ENCODE data around the gene C8G. TPM values are rescaled to one million over a fixed set of nuclear protein-coding genes. Genes with fewer than 3 reads are reported as not detected.

The C8G gene
- total RNA-seq, 1 donor from 2014 or later: 1.5 TPM

- no peaks in the 10 kb centered on the region for H3K9me3 Mint-ChIP-seq
- peaks cover 37% of the 10 kb centered on the region for H3K36me3 Mint-ChIP-seq (ENCODE audit: low read depth)
- H3K4me3 Mint-ChIP-seq: no peak overlapping the region
- intact Hi-C loops (cut with micrococcal nuclease): no loop called here
- H3K27me3 Mint-ChIP-seq (ENCODE audit: insufficient read depth): no peaks in the 10 kb centered on the region
- peaks cover 8% of the 10 kb centered on the region for H3K4me1 Mint-ChIP-seq (ENCODE audit: low read depth)
- peak overlapping the region; percentile 34 for H3K27ac Mint-ChIP-seq
- no peak for DNase-seq (ENCODE audit: low spot score)
Measured at GRCh38 chr9:136910197-136910900, 34.7 kb upstream of the C8G start.

DNA sequence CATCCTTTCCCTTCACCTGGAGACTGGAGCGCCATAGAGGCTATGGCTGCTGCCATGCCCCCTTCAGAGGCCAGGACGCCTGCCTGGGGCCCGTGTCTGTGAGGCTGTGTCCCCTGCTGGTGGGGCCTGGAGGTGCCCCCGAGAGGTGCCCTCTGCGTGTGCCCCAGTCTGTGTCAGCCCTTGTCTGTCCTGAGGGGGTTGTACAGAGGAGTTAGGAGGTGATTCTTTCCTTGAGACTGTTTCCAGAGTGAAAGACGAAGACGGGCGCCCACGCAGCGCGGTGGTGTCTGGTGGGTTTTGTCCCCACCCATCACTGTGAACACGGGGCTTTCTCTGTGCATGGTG is 34.2 kb upstream of the C8G start:
- Mint-ChIP-seq H3K27me3 (ENCODE audit: insufficient read depth) (no peaks in the 10 kb centered on the region), H3K9me3 (no peaks in the 10 kb centered on the region), H3K4me3 (no peak overlapping the region), H3K4me1 (ENCODE audit: low read depth) (peaks cover 4% of the 10 kb centered on the region), H3K36me3 (ENCODE audit: low read depth) (peaks cover 34% of the 10 kb centered on the region), H3K27ac (peak overlapping the region; percentile 34)
- DNase-seq (ENCODE audit: low spot score): no peak
- intact Hi-C loops (cut with micrococcal nuclease): no loop called here

DNA sequence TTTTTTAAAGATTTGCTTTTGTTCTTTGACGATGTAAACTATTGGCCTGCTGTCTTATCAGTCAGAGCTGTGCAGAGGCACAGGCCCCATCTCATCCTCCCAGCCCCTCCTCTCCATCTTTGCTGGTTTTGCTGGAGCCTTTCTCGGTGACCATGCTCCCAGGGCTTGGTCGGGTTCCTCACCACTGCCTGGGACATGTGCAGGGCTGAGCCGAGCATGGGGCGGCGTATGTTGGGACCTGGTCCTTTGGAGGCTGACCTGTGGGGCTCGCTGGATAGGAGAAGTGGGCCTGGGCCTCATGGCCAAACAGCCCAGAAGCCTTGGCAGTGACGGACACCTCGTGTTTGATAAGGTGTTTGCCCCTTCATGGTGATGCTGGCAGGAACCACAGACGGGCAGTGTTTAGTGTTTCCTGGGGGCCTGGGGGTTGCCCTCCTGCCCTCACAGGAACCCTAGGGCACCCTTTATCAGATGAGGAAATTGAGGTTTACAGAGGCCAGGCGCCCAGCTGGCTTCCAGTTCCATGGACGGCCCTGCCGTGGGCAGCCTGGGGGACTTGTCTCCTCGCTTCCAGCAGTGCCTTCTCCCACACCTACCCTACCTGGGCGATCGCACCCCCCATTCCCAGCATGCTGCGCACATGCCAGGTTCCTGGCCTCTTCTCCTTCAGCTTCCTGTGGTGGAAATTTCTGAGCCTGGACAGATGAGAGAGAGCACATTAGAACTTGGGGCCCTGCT is 31.2 kb upstream of the C8G start:
- Mint-ChIP-seq H3K9me3 (no peaks in the 10 kb centered on the region), H3K27me3 (ENCODE audit: insufficient read depth) (no peaks in the 10 kb centered on the region), H3K27ac (no peak overlapping the region), H3K4me1 (ENCODE audit: low read depth) (no peaks in the 10 kb centered on the region), H3K4me3 (no peak overlapping the region), H3K36me3 (ENCODE audit: low read depth) (peaks cover 38% of the 10 kb centered on the region)
- intact Hi-C loops (cut with micrococcal nuclease): no loop called here
- no peak for DNase-seq (ENCODE audit: low spot score)

- no peak for DNase-seq (ENCODE audit: low spot score)
- peaks cover 41% of the 10 kb centered on the region for H3K36me3 Mint-ChIP-seq (ENCODE audit: low read depth)
- no peaks in the 10 kb centered on the region for H3K9me3 Mint-ChIP-seq
- H3K4me1 Mint-ChIP-seq (ENCODE audit: low read depth): no peaks in the 10 kb centered on the region
- no peak overlapping the region for H3K4me3 Mint-ChIP-seq
- H3K27ac Mint-ChIP-seq: no peak overlapping the region
- H3K27me3 Mint-ChIP-seq (ENCODE audit: insufficient read depth): no peaks in the 10 kb centered on the region
- intact Hi-C loops (cut with micrococcal nuclease): no loop called here
Measured at GRCh38 chr9:136915632-136916329, 29.3 kb upstream of the C8G start.

DNA sequence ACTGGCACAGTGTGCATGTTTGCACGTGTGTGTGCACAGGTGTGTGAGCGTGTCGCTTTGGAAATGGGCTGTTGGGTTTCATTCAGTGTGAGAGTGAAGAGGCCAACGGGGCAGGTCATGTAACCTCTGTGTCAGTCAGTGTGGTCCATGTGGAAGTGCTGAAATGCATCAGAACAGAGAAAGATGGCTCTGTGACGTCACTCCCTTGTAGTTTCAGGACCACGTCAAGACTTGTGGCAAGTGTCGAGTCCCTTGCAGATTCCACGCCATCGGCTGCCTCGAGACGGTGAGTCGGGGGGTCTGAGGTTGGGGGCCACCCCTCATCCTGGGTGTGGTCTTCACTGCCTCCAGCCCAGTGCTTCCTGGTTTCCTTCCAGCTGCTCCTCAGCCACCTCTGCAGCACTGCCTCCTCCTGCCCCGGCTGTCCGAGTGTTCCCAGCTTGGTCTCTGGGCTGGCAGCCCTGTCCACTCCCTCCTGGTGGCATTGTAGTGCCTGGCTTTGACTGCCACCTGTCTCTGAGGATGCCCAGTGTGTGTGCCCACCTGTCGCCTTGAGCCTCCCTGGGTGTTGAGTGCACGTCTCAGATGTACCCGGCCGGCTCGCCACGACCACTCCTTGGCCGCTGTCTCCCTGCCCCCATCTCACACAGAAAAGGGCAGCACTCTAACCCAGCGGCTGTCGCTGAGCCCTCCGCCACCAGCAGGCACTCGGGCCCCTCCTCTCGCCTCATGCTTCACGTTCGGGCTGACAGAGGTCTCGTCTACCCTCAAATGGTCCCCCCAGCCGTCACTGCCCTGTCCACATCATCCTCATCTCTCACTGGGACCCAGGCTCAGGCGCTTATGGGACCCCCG is 28.5 kb upstream of the C8G start:
- no peak for DNase-seq (ENCODE audit: low spot score)
- H3K27ac Mint-ChIP-seq: no peak overlapping the region
- H3K4me3 Mint-ChIP-seq: no peak overlapping the region
- no peaks in the 10 kb centered on the region for H3K4me1 Mint-ChIP-seq (ENCODE audit: low read depth)
- no peaks in the 10 kb centered on the region for H3K9me3 Mint-ChIP-seq
- H3K36me3 Mint-ChIP-seq (ENCODE audit: low read depth): peaks cover 40% of the 10 kb centered on the region
- no peaks in the 10 kb centered on the region for H3K27me3 Mint-ChIP-seq (ENCODE audit: insufficient read depth)
- intact Hi-C loops (cut with micrococcal nuclease): no loop called here

GRCh38 chr9:136917902-136918301 is 27.1 kb upstream of the C8G start:
- no peak for DNase-seq (ENCODE audit: low spot score)
- H3K9me3 Mint-ChIP-seq: no peaks in the 10 kb centered on the region
- no peaks in the 10 kb centered on the region for H3K4me1 Mint-ChIP-seq (ENCODE audit: low read depth)
- no peak overlapping the region for H3K27ac Mint-ChIP-seq
- no peak overlapping the region for H3K4me3 Mint-ChIP-seq
- intact Hi-C loops (cut with micrococcal nuclease): no loop called here
- no peaks in the 10 kb centered on the region for H3K27me3 Mint-ChIP-seq (ENCODE audit: insufficient read depth)
- H3K36me3 Mint-ChIP-seq (ENCODE audit: low read depth): peaks cover 46% of the 10 kb centered on the region

DNA sequence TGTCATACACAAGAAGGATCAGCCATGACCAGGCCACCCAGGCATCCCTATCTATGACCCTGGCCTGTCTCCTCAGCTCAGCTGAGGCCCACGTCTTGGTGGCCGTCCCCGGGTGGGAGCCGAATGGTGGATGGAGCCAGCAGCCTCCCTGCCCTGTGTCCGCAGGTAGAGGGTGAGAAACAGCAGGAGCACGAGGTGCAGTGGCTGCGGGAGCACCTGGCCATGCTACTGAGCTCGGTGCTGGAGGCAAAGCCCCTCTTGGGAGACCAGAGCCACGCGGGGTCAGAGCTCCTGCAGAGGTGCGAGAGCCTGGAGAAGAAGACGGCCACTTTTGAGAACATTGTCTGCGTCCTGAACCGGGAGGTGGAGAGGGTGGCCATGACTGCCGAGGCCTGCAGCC is 25.0 kb upstream of the C8G start:
- Mint-ChIP-seq H3K27ac (no peak overlapping the region), H3K27me3 (ENCODE audit: insufficient read depth) (no peaks in the 10 kb centered on the region), H3K36me3 (ENCODE audit: low read depth) (peaks cover 42% of the 10 kb centered on the region), H3K4me3 (no peak overlapping the region), H3K4me1 (ENCODE audit: low read depth) (no peaks in the 10 kb centered on the region), H3K9me3 (no peaks in the 10 kb centered on the region)
- intact Hi-C loops (cut with micrococcal nuclease): no loop called here
- DNase-seq (ENCODE audit: low spot score): no peak

GRCh38 chr9:136920734-136921231 is 24.3 kb upstream of the C8G start:
- intact Hi-C loops (cut with micrococcal nuclease): no loop called here
- H3K4me1 Mint-ChIP-seq (ENCODE audit: low read depth): no peaks in the 10 kb centered on the region
- no peaks in the 10 kb centered on the region for H3K27me3 Mint-ChIP-seq (ENCODE audit: insufficient read depth)
- H3K9me3 Mint-ChIP-seq: no peaks in the 10 kb centered on the region
- H3K36me3 Mint-ChIP-seq (ENCODE audit: low read depth): peaks cover 42% of the 10 kb centered on the region
- no peak overlapping the region for H3K4me3 Mint-ChIP-seq
- no peak for DNase-seq (ENCODE audit: low spot score)
- H3K27ac Mint-ChIP-seq: no peak overlapping the region

GRCh38 chr9:136921307-136921706 is 23.7 kb upstream of the C8G start:
- Mint-ChIP-seq H3K27ac (no peak overlapping the region), H3K4me3 (no peak overlapping the region), H3K4me1 (ENCODE audit: low read depth) (no peaks in the 10 kb centered on the region), H3K9me3 (no peaks in the 10 kb centered on the region), H3K27me3 (ENCODE audit: insufficient read depth) (no peaks in the 10 kb centered on the region), H3K36me3 (ENCODE audit: low read depth) (peaks cover 39% of the 10 kb centered on the region)
- no peak for DNase-seq (ENCODE audit: low spot score)
- intact Hi-C loops (cut with micrococcal nuclease): no loop called here

DNA sequence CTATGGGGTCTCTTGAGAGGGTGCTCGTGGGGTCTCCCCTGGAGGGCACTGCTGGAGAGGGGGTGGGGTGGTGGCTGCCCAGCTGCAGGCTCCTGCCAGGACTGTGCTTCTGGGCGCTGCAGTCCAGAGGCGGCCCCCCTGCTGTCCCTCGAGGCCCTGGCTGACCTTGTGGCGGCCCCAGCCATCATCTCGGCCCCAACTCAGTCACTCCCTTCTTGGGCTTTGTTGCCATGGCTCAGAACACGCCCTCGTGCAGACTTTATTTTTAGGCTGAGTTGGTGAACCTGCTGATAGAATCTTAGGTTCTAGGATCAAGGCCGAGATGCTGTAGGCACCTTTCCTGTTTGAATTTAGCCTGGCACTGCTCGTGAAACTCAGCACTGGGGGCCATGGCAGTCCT is 23.3 kb upstream of the C8G start:
- Mint-ChIP-seq H3K36me3 (ENCODE audit: low read depth) (peaks cover 38% of the 10 kb centered on the region), H3K4me3 (no peak overlapping the region), H3K9me3 (no peaks in the 10 kb centered on the region), H3K27ac (peak overlapping the region; percentile 29), H3K4me1 (ENCODE audit: low read depth) (no peaks in the 10 kb centered on the region), H3K27me3 (ENCODE audit: insufficient read depth) (no peaks in the 10 kb centered on the region)
- DNase-seq (ENCODE audit: low spot score): no peak
- intact Hi-C loops (cut with micrococcal nuclease): no loop called here

GRCh38 chr9:136922540-136922939 is 22.5 kb upstream of the C8G start:
- peaks cover 36% of the 10 kb centered on the region for H3K36me3 Mint-ChIP-seq (ENCODE audit: low read depth)
- DNase-seq (ENCODE audit: low spot score): no peak
- H3K4me3 Mint-ChIP-seq: no peak overlapping the region
- intact Hi-C loops (cut with micrococcal nuclease): no loop called here
- no peaks in the 10 kb centered on the region for H3K9me3 Mint-ChIP-seq
- H3K27me3 Mint-ChIP-seq (ENCODE audit: insufficient read depth): no peaks in the 10 kb centered on the region
- H3K27ac Mint-ChIP-seq: no peak overlapping the region
- peaks cover under 1% of the 10 kb centered on the region for H3K4me1 Mint-ChIP-seq (ENCODE audit: low read depth)

GRCh38 chr9:136923881-136924280 is 21.2 kb upstream of the C8G start:
- H3K36me3 Mint-ChIP-seq (ENCODE audit: low read depth): peaks cover 40% of the 10 kb centered on the region
- no peak for DNase-seq (ENCODE audit: low spot score)

More at GRCh38 chr9:136923881-136924280, 21.2 kb upstream of the C8G start:
- intact Hi-C loops (cut with micrococcal nuclease): no loop called here
- no peak overlapping the region for H3K27ac Mint-ChIP-seq
- no peak overlapping the region for H3K4me3 Mint-ChIP-seq
- no peaks in the 10 kb centered on the region for H3K9me3 Mint-ChIP-seq
- peaks cover 5% of the 10 kb centered on the region for H3K4me1 Mint-ChIP-seq (ENCODE audit: low read depth)
- H3K27me3 Mint-ChIP-seq (ENCODE audit: insufficient read depth): no peaks in the 10 kb centered on the region

Measured in activated T-helper 1 cell treated with anti-CD3 and anti-CD28 coated beads, Interleukin-12 subunit alpha, Interleukin-12 subunit beta, Interleukin-2, Interleukin-4 antibody, amounts not matched to agents 30 ng/mL and 10 ng/mL and 1 ng/mL, durations not matched to agents 14 hours and 24 hours and 36 hours (primary cell).